Lower lobe of right lung (tissue), 2 donors: ENCODE results near the gene ZNF208. TPM values are rescaled to one million over a fixed set of nuclear protein-coding genes. Genes with fewer than 3 reads are reported as not detected.
"Not testable (repeated sequence)": the region's sequence is repeated elsewhere in the genome, so short reads cannot be mapped to it uniquely, and the experiment has no call there.

Experiments
- ATAC-seq, 2 donors: fragments of 200-7000 bp; cut with Tn5 transposase; one replicate each; pipeline ENCODE4 v1.9.1; 2020 to 2022; ENCODE audit warnings: mild to moderate bottlenecking in 2 of 2, moderate library complexity in 2 of 2
- DNase-seq: peaks from one replicate; pipeline ENCODE4 v3.0.0-alpha.2; 2020
- H3K27ac ChIP-seq: fragments of 200-600 bp; one replicate; pipeline ENCODE4 v1.8.0; 2022
- H3K27me3 ChIP-seq: fragments of 200-600 bp; one replicate; pipeline ENCODE4 v1.8.0; 2022; ENCODE audit warnings: low read depth
- H3K36me3 ChIP-seq: fragments of 200-600 bp; one replicate; pipeline ENCODE4 v1.8.0; 2022; ENCODE audit warnings: mild to moderate bottlenecking
- H3K4me1 ChIP-seq: fragments of 200-600 bp; one replicate; pipeline ENCODE4 v1.8.0; 2022
- H3K4me3 ChIP-seq: fragments of 200-600 bp; one replicate; pipeline ENCODE4 v1.8.0; 2022; ENCODE audit warnings: mild to moderate bottlenecking
- H3K9me3 ChIP-seq: fragments of 200-600 bp; one replicate; pipeline ENCODE4 v1.8.0; 2022
- intact Hi-C: fragments of 100-400 bp; cut with DNase I; formaldehyde crosslinking; loops from one replicate; pipeline ENCODE4 v1.11.0; 2022
- long read RNA-seq: library from polyadenylated mRNA; unstranded; transcript quantifications from one replicate; pipeline ENCODE4 v2.0.0, GENCODE V29; 2021
- total RNA-seq: library from RNA; stranded (reverse); fragmentation: NEBNext Ultra II Directional; extraction: Animal tissue kit (Norgen Biotek cat#: 25700); gene quantifications from one replicate; pipeline ENCODE4 v1.2.1, GENCODE V29; 2021
- TF ChIP-seq, protein P1 (sequence below): fragments of 200-600 bp; IDR thresholded peaks from one replicate; pipeline ENCODE4 v1.8.0; 2022; ENCODE audit warnings: antibody characterized with exemption, mild to moderate bottlenecking
- donor health status: DM: no; HTN: yes; CAD: no; lungs with severe emphysema.

Gene ZNF208
- total RNA-seq, result 6.4 TPM
- long read RNA-seq, partial matches to known transcripts, result 0 of 1 reads
- long read RNA-seq, other reads (novel, unspliced or antisense), result 0 of 1 reads

GRCh38 chr19:22010437-22011143 lies at the start of gene ZNF208:
Gene ZNF208 (minus strand): TSS chr19:22010943. CDS start chr19:22010794, 149 bp downstream.
- peak; percentile 46 to 64 for ATAC-seq
- DNase-seq, intact Hi-C loops, H3K4me1 ChIP-seq, H3K36me3 ChIP-seq, H3K9me3 ChIP-seq, H3K27me3 ChIP-seq: not testable (repeated sequence)
- Histone ChIP-seq H3K4me3 (peak within 1 kb of the TSS; percentile 46), H3K27ac (peak within 1 kb of the TSS; percentile 41)

DNA sequence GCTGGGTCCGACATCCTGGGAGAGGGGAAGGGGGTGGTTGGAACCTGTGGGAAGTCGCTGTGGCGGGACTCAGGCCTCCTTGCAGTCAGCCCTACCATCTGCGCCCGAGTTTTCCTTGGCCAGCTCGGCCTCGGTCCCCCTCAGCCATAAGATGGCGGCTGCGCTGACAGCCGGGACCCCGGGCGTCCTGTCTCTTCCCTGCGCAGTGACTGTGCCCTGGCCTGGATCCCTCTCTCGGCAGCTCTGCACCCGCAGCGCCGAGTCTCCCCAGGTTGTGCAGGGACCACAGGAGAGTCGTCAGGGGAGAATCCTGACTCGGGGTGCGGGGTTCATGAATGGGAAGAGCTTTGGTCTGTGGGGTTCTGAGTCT lies 41.9 kb upstream of the ZNF208 start:
- TF ChIP-seq, protein P1, sequence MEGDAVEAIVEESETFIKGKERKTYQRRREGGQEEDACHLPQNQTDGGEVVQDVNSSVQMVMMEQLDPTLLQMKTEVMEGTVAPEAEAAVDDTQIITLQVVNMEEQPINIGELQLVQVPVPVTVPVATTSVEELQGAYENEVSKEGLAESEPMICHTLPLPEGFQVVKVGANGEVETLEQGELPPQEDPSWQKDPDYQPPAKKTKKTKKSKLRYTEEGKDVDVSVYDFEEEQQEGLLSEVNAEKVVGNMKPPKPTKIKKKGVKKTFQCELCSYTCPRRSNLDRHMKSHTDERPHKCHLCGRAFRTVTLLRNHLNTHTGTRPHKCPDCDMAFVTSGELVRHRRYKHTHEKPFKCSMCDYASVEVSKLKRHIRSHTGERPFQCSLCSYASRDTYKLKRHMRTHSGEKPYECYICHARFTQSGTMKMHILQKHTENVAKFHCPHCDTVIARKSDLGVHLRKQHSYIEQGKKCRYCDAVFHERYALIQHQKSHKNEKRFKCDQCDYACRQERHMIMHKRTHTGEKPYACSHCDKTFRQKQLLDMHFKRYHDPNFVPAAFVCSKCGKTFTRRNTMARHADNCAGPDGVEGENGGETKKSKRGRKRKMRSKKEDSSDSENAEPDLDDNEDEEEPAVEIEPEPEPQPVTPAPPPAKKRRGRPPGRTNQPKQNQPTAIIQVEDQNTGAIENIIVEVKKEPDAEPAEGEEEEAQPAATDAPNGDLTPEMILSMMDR, result no peak
- peak; percentile 23 to 46 for ATAC-seq
- Histone ChIP-seq H3K27ac (no peak overlapping the region), H3K36me3 (no peaks in the 10 kb centered on the region), H3K27me3 (no peaks in the 10 kb centered on the region), H3K9me3 (no peaks in the 10 kb centered on the region), H3K4me1 (no peaks in the 10 kb centered on the region), H3K4me3 (peak overlapping the region; percentile 61)
- no peak for DNase-seq
- intact Hi-C loops, result no loop called here

GRCh38 chr19:22041151-22041550 lies 30.4 kb upstream of the ZNF208 start:
- H3K4me1 ChIP-seq, H3K4me3 ChIP-seq, H3K36me3 ChIP-seq, DNase-seq, H3K27ac ChIP-seq, H3K27me3 ChIP-seq, H3K9me3 ChIP-seq, intact Hi-C loops, ATAC-seq: not testable (repeated sequence)

DNA sequence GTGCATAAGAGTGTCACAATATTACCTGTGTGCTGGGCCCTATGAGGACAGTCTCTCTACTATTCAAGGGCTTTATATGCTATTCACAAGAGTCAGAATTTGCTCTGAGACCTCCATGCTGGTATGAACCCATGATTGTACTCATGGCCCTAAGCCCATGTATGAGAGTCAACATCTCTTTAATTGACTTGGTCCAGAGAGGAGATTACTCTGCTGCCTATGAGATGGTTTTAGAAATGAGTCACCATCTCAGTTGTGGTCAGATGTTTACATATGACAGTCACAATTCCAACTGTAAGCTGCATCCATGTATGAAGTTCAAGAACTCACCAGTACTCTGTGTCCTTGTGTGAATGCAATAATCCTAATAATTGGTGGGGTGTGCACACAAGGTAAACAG lies 19.9 kb upstream of the ZNF208 start:
- Histone ChIP-seq H3K27ac (no peak overlapping the region), H3K27me3 (no peaks in the 10 kb centered on the region), H3K9me3 (no peaks in the 10 kb centered on the region), H3K4me1 (no peaks in the 10 kb centered on the region), H3K36me3 (no peaks in the 10 kb centered on the region), H3K4me3 (no peak overlapping the region)
- no peak for DNase-seq
- intact Hi-C loops, result no loop called here
- ATAC-seq, result no peak
- TF ChIP-seq, protein P1, result no peak

- no peaks in the 10 kb centered on the region for H3K4me1 ChIP-seq
- no peak overlapping the region for H3K4me3 ChIP-seq
- H3K27me3 ChIP-seq, result no peaks in the 10 kb centered on the region
- intact Hi-C loops, result no loop called here
- TF ChIP-seq, protein P1, result no peak
- DNase-seq (no peak), ATAC-seq (no peak)
- no peaks in the 10 kb centered on the region for H3K36me3 ChIP-seq
- H3K27ac ChIP-seq, result no peak overlapping the region
- no peaks in the 10 kb centered on the region for H3K9me3 ChIP-seq
Observed at GRCh38 chr19:22026687-22027086, 15.9 kb upstream of the ZNF208 start.

DNA sequence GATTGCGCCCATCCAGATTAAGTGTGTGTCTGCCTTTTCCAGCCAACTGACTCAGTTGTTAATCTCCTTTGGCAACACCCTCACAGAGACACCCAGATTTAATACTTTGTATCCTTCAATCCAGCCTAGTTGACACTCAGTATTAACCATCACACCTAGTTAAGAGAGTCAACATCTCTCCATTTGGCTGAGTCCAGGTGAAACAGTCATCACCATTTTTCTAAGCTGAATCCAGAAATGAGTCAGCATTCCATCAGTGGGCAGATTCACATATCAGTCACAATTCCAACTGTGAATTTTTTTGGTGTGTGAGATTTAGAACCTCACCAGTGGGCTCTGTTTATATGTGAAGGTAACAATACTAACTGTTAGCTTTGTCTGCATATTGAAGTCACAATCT lies 14.8 kb upstream of the ZNF208 start:
- H3K27ac ChIP-seq, ATAC-seq, H3K9me3 ChIP-seq, H3K4me1 ChIP-seq, H3K4me3 ChIP-seq, H3K27me3 ChIP-seq, DNase-seq, intact Hi-C loops, H3K36me3 ChIP-seq: not testable (repeated sequence)

DNA sequence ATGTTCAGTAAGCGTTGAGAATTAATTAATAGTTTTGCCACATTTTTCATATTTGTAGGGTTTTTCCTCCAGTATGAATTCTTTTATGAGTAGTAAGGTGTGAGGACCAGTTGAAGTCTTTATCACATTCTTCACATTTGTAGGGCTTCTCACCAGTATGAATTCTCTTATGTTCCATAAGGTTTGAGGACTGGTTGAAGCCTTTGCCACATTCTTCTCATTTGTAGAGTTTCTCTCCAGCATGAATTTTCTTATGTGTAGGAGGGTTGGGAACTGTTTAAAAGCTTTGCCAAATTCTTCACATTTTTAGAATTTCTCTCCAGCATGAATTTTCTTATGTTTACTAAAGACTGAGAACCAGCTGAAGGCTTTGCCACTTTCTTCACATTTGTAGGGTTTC lies 40.3 kb downstream of the ZNF208 start:
- Histone ChIP-seq H3K9me3 (peaks cover 86% of the 10 kb centered on the region), H3K36me3 (no peaks in the 10 kb centered on the region), H3K27me3 (no peaks in the 10 kb centered on the region), H3K4me3 (no peak overlapping the region), H3K4me1 (no peaks in the 10 kb centered on the region), H3K27ac (no peak overlapping the region)
- no peak for DNase-seq
- ATAC-seq, result no peak
- TF ChIP-seq, protein P1, result no peak
- intact Hi-C loops, result no loop called here
